ENCODE results near the gene PDXDC1.
"Not testable (repeated sequence)": the region's sequence is repeated elsewhere in the genome, so short reads cannot be mapped to it uniquely, and the experiment has no call there.

DNA sequence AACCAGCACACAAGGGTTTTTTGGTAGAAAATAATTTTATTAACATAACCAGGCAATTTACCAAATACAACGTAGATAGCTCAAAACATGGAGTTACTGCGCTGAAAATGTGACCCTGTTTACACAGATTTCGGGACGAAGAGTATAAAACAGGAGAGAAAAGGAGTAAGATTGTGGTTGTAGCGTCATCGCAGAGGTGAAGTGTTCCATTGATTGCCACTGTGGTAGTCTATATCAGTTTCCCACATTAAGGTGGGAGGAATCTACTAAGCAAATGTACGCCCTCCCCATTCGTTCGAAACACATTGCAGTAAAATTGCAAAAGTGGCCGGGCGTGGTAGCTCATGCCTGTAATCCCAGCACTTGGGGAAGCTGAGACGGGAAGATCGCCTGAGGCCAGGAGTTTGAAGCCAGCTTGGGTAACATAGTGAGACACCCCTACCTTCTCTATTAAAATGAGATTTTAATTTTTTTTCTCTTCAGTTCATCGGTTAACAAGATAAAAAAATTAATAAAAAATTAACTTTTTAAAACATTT, 972 bp upstream of the PDXDC1 start:
- TF ChIP-seq CTCF, POLR2A (IDR thresholded peaks at IDR 0.05): not testable (repeated sequence)

Measured in heart left ventricle (tissue), 13 donors.